Activated naive CD4-positive, alpha-beta T cell treated with anti-CD3 and anti-CD28 coated beads, Interleukin-2, amount 10 ng/mL, durations not matched to agents 7 days and 5 days (primary cell): ENCODE measurements around the gene SUSD1.

Source experiments
- CTCF ChIA-PET: fragments of 350-600 bp; sonication (Branson Sonifier 250); formaldehyde crosslinking; loops from one replicate; lab custom pipeline; 2021; ENCODE audit warnings: antibody characterized with exemption; lab: Charles Lee
- DNase-seq: peaks from one replicate; pipeline ENCODE4 v3.0.0-alpha.2; 2020
- H3K27ac Mint-ChIP-seq: one replicate; pipeline ENCODE4 v1.8.0; 2021; ENCODE audit warnings: mild to moderate bottlenecking, moderate library complexity, mixed read lengths
- H3K27me3 Mint-ChIP-seq: one replicate; pipeline ENCODE4 v1.8.0; 2021; ENCODE audit warnings: mild to moderate bottlenecking, mixed read lengths
- H3K36me3 Mint-ChIP-seq: one replicate; pipeline ENCODE4 v1.8.0; 2021; ENCODE audit warnings: mixed read lengths
- H3K4me1 Mint-ChIP-seq: one replicate; pipeline ENCODE4 v1.8.0; 2021; ENCODE audit warnings: mixed read lengths
- H3K4me3 Mint-ChIP-seq: one replicate; pipeline ENCODE4 v1.8.0; 2021; ENCODE audit warnings: mild to moderate bottlenecking, moderate library complexity, mixed read lengths
- H3K9me3 Mint-ChIP-seq: one replicate; pipeline ENCODE4 v1.8.0; 2021; ENCODE audit warnings: mixed read lengths

SUSD1 gene

GRCh38 chr9:112184946-112185345, 9.8 kb upstream of the SUSD1 start:
- no peak for DNase-seq
- Mint-ChIP-seq H3K9me3 (peaks cover 11% of the 10 kb centered on the region), H3K27me3 (peaks cover 24% of the 10 kb centered on the region), H3K4me1 (peaks cover 21% of the 10 kb centered on the region), H3K36me3 (peaks cover 7% of the 10 kb centered on the region), H3K4me3 (no peak overlapping the region), H3K27ac (no peak overlapping the region)
- CTCF ChIA-PET = interaction anchor here (1.3 kb wide), 1 partner anchor 177 kb away, joined by 4 read pairs; no protein-coding TSS in a partner anchor

GRCh38 chr9:112184221-112184620, 9.1 kb upstream of the SUSD1 start:
- H3K27me3 Mint-ChIP-seq = peaks cover 23% of the 10 kb centered on the region
- H3K36me3 Mint-ChIP-seq = peaks cover 7% of the 10 kb centered on the region
- H3K4me3 Mint-ChIP-seq = no peak overlapping the region
- H3K9me3 Mint-ChIP-seq = peaks cover 11% of the 10 kb centered on the region
- CTCF ChIA-PET = interaction anchor here (1.3 kb wide), 1 partner anchor 178 kb away, joined by 4 read pairs; no protein-coding TSS in a partner anchor
- no peak overlapping the region for H3K27ac Mint-ChIP-seq
- H3K4me1 Mint-ChIP-seq = peaks cover 26% of the 10 kb centered on the region
- no peak for DNase-seq

DNA sequence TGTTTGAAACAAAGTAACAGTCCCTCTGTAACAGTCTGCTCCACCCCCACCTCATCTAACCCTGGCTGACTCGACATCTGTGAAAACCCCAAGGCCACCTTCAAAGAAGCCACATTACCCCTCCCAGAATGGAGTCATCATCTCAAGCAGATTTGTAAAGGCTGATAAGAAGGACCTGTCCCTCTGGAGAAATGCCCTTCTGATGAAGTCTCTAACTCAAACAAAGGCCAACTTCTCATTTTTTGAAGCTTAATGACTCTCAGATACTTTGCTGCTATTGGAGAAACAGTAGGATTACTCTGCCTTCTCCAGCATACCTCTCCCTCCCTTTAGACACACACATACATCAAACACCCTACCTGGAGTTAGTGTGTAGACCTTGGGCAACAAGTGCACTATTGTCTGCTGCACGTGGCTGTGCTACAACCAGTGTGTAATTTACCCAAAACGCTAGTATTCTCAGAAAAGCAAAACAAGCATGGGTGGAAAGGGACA, 5.3 kb upstream of the SUSD1 start:
- CTCF ChIA-PET = interaction anchor here (1.0 to 1.3 kb wide), 2 partner anchors 16 to 34 kb away, joined by 3 to 4 read pairs; no protein-coding TSS in a partner anchor
- Mint-ChIP-seq H3K4me3 (peak overlapping the region; percentile 16), H3K27ac (peak overlapping the region; percentile 70), H3K36me3 (peaks cover 7% of the 10 kb centered on the region), H3K27me3 (peaks cover 38% of the 10 kb centered on the region), H3K9me3 (peaks cover 11% of the 10 kb centered on the region), H3K4me1 (peaks cover 59% of the 10 kb centered on the region)
- DNase-seq = peak; percentile 70

DNA sequence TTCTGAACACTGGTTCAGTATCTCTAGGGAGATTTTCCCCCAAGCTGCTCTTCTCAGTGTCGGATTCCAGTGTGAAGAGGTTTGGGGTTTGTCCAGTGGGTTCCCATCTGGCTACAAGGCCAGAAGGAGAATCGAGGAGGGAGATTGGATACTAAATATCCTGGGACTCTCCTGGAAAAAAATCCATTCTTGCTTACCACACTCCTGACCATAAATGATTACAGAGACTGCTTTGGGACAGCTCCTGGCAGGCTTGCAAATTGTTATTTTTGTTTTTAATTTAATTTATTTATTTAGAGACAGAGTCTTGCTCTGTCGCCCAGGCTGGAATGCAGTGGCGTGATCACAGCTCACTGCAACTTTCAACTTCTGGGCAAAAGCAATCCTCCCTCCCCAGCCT, 4.7 kb upstream of the SUSD1 start:
- H3K36me3 Mint-ChIP-seq = peaks cover 7% of the 10 kb centered on the region
- H3K27ac Mint-ChIP-seq = no peak overlapping the region
- CTCF ChIA-PET = no interaction called here
- H3K27me3 Mint-ChIP-seq = peaks cover 40% of the 10 kb centered on the region
- no peak for DNase-seq
- H3K4me3 Mint-ChIP-seq = no peak overlapping the region
- H3K4me1 Mint-ChIP-seq = peaks cover 62% of the 10 kb centered on the region
- H3K9me3 Mint-ChIP-seq = peaks cover 11% of the 10 kb centered on the region

DNA sequence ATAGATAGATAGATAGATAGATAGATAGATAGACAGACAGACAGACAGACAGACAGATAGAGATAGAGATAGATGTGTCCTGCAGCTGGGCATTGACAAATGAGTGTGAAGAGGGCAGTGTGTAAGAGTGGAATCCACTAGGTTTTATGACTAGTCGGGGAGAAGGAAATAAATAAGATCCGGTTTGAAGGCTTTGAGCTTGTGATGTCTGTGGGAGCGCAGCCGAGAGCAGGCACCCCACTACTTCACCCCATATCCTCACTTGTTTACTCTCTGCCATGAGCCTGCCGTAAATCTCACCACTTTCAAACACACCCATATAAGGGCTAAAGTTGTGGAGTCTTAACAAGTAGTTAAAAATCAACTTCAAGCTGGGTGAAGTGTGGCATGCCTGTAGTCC, 1.4 kb upstream of the SUSD1 start:
- H3K27ac Mint-ChIP-seq = peak overlapping the region; percentile 69

DNA sequence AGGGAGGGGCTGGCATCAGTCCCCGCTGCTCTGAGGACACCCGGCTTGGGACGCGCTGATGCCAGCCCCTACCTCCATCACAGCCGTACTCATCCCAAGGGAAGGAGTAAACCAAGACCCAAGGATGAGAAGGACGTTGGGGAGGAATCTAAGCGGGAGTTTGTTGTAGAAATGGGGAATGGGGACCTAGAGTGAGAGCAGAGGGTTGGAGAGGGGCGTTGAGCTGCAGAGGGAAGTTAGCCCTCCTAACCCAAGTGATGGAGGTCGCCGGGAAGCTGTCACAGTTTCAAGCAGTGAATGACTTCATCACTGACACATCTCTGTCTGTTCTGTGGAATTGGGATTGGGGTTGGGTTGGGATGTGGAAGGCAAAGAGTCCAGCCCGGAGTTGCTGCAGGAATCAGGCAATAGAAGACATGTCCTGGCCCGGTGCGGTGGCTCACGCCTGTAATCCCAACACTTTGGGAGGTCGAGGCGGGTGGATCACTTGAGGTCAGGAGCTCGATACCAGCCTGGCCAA, 759 bp upstream of the SUSD1 start:
- Mint-ChIP-seq H3K27ac (peak overlapping the region; percentile 69), H3K9me3 (peaks cover 1% of the 10 kb centered on the region), H3K36me3 (peaks cover 22% of the 10 kb centered on the region), H3K27me3 (peaks cover 29% of the 10 kb centered on the region), H3K4me1 (peaks cover 83% of the 10 kb centered on the region), H3K4me3 (peak overlapping the region; percentile 64)
- DNase-seq = peak; percentile 24
- CTCF ChIA-PET = interaction anchor here (0.7 kb wide), 1 partner anchor 76 kb away, joined by 6 read pairs; no protein-coding TSS in a partner anchor

More for the DNA sequence above, 1.4 kb upstream of the SUSD1 start:
- Mint-ChIP-seq H3K4me3 (peak overlapping the region; percentile 35), H3K4me1 (peaks cover 83% of the 10 kb centered on the region), H3K36me3 (peaks cover 22% of the 10 kb centered on the region), H3K27me3 (peaks cover 35% of the 10 kb centered on the region), H3K9me3 (peaks cover 1% of the 10 kb centered on the region)
- DNase-seq = peak; percentile 60
- CTCF ChIA-PET = interaction anchor here (0.7 to 0.8 kb wide), 2 partner anchors 9 to 77 kb away, joined by 4 to 6 read pairs; no protein-coding TSS in a partner anchor

DNA sequence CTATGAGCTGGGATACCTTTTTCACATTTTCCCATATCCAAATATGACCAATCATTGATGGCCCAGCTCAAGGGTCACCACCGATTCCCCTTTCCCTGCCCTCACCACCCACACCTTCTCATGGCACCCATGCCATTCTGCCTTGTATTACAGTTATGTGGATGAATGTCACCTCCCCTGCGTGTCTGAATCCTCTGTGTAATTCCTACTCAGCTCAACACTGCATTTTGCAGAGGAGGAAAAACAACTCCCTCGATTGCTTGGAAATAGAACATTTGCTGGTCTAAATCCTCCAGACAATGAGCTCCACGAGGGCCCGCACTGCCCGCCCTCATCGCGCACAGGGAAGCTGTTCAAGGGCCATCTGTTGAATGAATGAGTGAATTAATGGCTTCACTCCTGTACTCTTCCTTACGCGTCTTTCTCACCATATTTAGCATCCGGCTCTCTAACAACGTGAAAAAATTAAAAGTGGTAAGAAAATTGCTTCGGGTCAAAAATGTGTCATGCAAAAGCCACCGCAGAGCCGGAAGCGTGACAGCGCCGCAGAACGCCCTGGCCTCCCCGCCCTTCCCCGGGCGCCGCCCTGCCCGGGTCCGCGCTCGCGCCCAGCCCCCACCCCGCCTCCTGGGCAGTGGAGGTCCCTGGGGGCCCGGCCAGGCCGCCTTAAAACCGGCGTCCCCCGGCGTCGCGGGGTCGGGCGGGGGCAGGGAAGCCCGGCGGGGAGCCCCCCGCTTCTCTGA, 704 bp downstream of the SUSD1 start:
- peaks cover 29% of the 10 kb centered on the region for H3K27me3 Mint-ChIP-seq
- peaks cover 27% of the 10 kb centered on the region for H3K36me3 Mint-ChIP-seq
- peaks cover 81% of the 10 kb centered on the region for H3K4me1 Mint-ChIP-seq
- H3K9me3 Mint-ChIP-seq = peaks cover 1% of the 10 kb centered on the region
- peak overlapping the region; percentile 93 for H3K27ac Mint-ChIP-seq
- peak overlapping the region; percentile 86 for H3K4me3 Mint-ChIP-seq
- peak; percentile 87 for DNase-seq
- CTCF ChIA-PET = no interaction called here

GRCh38 chr9:112173489-112174221, 1.4 kb downstream of the SUSD1 start:
- Mint-ChIP-seq H3K9me3 (peaks cover 1% of the 10 kb centered on the region), H3K36me3 (peaks cover 31% of the 10 kb centered on the region), H3K27me3 (peaks cover 26% of the 10 kb centered on the region), H3K4me3 (peak overlapping the region; percentile 86), H3K27ac (peak overlapping the region; percentile 93), H3K4me1 (peaks cover 85% of the 10 kb centered on the region)
- CTCF ChIA-PET = no interaction called here
- DNase-seq = no peak

GRCh38 chr9:112170968-112171367, 4.1 kb downstream of the SUSD1 start:
- Mint-ChIP-seq H3K27ac (no peak overlapping the region), H3K36me3 (peaks cover 31% of the 10 kb centered on the region), H3K27me3 (peaks cover 11% of the 10 kb centered on the region), H3K4me3 (no peak overlapping the region), H3K9me3 (peaks cover 1% of the 10 kb centered on the region), H3K4me1 (peaks cover 82% of the 10 kb centered on the region)
- no peak for DNase-seq
- CTCF ChIA-PET = no interaction called here

GRCh38 chr9:112170235-112170634, 4.9 kb downstream of the SUSD1 start:
- no peak overlapping the region for H3K27ac Mint-ChIP-seq
- H3K4me1 Mint-ChIP-seq = peaks cover 81% of the 10 kb centered on the region
- peaks cover 34% of the 10 kb centered on the region for H3K36me3 Mint-ChIP-seq
- peaks cover 4% of the 10 kb centered on the region for H3K27me3 Mint-ChIP-seq
- CTCF ChIA-PET = no interaction called here
- no peak for DNase-seq
- H3K9me3 Mint-ChIP-seq = peaks cover 1% of the 10 kb centered on the region
- H3K4me3 Mint-ChIP-seq = no peak overlapping the region

DNA sequence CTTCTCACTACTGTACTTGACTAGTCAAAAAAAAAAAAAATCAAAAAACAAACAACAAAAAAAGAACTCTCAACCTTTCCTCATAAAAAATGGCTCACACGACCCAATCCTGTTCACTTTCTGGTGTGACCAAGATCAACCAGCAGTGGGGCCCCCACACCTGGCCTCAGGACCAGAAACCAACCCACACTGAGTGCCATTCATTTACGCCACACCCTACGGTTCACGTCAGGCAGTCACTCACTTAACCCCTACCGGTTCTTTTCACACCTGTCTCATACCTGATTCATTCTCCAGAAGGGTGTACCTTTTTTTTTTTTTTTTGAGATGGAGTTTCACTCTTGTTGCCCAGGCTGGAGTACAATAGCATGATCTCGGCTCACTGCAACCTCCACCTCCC, 5.7 kb downstream of the SUSD1 start:
- Mint-ChIP-seq H3K4me3 (no peak overlapping the region), H3K36me3 (peaks cover 32% of the 10 kb centered on the region), H3K27me3 (peaks cover 4% of the 10 kb centered on the region), H3K9me3 (peaks cover 1% of the 10 kb centered on the region), H3K4me1 (peaks cover 78% of the 10 kb centered on the region), H3K27ac (no peak overlapping the region)
- CTCF ChIA-PET = no interaction called here
- DNase-seq = no peak

GRCh38 chr9:112168197-112168596, 6.9 kb downstream of the SUSD1 start:
- Mint-ChIP-seq H3K4me3 (no peak overlapping the region), H3K9me3 (peaks cover 1% of the 10 kb centered on the region), H3K36me3 (peaks cover 26% of the 10 kb centered on the region), H3K27ac (no peak overlapping the region), H3K27me3 (no peaks in the 10 kb centered on the region), H3K4me1 (peaks cover 66% of the 10 kb centered on the region)
- DNase-seq = peak; percentile 33
- CTCF ChIA-PET = interaction anchor here (1.4 kb wide), 1 partner anchor 9 kb away, joined by 4 read pairs; no protein-coding TSS in a partner anchor

DNA sequence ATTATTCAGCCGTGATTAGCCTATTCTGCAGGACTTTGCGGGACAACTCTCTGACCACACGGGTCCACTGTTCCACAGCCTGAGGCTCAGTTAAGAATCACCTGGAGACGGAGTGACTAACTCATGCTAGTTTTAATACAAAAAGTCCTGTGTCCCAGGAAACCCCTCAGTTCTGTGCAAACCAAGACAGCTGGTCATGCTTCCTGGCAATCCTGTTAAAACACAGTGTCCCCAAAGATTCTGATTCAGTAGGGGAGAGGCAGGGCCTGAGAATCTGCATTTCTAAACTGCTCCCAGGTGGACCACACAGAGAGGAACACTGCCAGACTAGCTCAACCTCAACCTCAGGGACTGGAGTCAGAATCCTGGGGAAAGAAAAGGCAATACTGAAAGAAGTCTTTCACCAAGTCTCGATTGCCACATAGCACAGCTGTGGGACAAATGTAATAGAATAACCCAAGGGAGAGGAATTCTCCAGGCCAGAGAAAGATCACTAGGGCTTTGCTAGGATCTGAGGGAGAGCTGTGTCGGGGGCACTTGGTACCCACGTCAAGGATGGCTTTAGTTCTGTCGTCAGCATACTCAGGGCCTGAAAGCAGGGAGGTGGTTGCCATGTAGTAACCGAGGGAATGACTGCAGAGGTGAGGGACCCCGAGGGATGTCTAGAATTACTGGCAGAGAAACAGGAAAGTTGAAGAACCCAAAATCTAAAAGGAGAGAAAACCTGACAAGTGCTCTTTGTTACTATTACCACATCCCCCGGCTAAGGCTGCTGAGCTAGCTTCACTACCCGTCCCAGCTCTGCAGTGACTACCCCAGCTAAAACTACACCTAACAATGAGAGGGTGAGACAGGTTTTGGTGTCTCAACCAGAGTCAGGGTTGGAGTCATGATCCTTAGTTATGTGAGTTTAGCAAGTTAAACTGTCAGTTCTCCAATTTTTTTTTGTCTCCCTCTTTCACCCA, 8.6 kb downstream of the SUSD1 start:
- peaks cover 52% of the 10 kb centered on the region for H3K4me1 Mint-ChIP-seq
- H3K36me3 Mint-ChIP-seq = peaks cover 15% of the 10 kb centered on the region
- H3K9me3 Mint-ChIP-seq = no peaks in the 10 kb centered on the region
- H3K4me3 Mint-ChIP-seq = no peak overlapping the region
- no peaks in the 10 kb centered on the region for H3K27me3 Mint-ChIP-seq
- peak overlapping the region; percentile 33 for H3K27ac Mint-ChIP-seq
- CTCF ChIA-PET = no interaction called here
- no peak for DNase-seq
